Kidney epithelial cell (primary cell): ENCODE results near the gene PIEZO2. TPM values are rescaled to one million over a fixed set of nuclear protein-coding genes. Genes with fewer than 3 reads are reported as not detected.

Experiments used
- DNase-seq: peaks from one replicate; pipeline ENCODE4 v3.0.0-alpha.2; 2010; ENCODE audit warnings: low read depth
- H3K27me3 ChIP-seq: 2 replicates; pipeline ENCODE4 v1.6.0; 2011; ENCODE audit warnings: low read length; ENCODE audit not compliant: control insufficient read depth, insufficient read depth
- H3K36me3 ChIP-seq: 2 replicates; pipeline ENCODE4 v1.5.1; 2011; ENCODE audit warnings: low read length; ENCODE audit not compliant: control insufficient read depth, insufficient read depth
- H3K4me3 ChIP-seq: 2 replicates; pipeline ENCODE4 v1.5.1; 2011; ENCODE audit warnings: low read depth, mild to moderate bottlenecking, control low read depth, low read length
- CTCF ChIP-seq: IDR thresholded peaks from 2 replicates; pipeline ENCODE4 v1.5.1; 2011; ENCODE audit warnings: mild to moderate bottlenecking, moderate library complexity, low read length, control low read depth, inconsistent platforms; ENCODE audit not compliant: insufficient read depth, poor library complexity, severe bottlenecking
- total RNA-seq: library from RNA; depleted of rRNA; stranded (reverse); fragments of >200 nt; gene quantifications from 2 replicates; pipeline ENCODE4 v1.2.3, GENCODE V29; 2015

The PIEZO2 gene
- total RNA-seq, 1 donor from 2014 or later, result 1.8 TPM

DNA sequence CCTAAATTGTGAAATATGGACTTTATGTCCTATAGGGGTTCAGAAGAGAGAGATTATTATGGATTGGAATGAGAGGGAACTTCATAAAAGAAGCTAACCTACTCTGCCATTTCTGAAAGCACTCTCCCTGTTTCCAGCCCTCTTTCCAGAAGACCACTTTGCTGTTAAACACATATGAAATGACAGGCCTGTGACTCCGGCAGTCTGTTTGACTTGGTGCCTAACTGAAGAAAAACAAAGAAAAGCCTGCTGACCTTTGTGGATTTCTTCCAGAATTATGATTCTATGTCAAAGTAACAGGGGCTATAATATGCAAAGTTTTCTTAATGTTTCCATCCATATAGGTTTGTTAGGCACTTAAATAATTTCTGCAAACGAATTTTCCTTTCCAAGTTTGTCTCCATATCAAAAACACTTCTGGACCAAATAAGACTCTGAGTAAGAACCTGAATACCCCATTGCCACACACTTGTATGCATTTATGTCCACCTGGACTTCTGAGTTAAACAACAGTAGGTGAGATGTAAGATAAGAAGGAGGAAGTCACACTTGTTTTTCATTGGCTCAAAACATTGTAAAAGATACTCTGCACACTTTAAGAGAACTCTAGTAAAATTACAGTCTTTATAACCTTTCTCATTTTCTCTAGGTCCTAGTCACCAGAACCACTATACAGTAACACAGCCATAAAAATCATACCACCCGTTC lies 111.7 kb downstream of the PIEZO2 start:
- Histone ChIP-seq H3K27me3 (no peaks in the 10 kb centered on the region), H3K36me3 (no peaks in the 10 kb centered on the region), H3K4me3 (no peak overlapping the region)
- DNase-seq, result no peak
- no peak for TF ChIP-seq CTCF

GRCh38 chr18:11035814-11036495 lies 113.4 kb downstream of the PIEZO2 start:
- no peak for DNase-seq
- no peak overlapping the region for H3K4me3 ChIP-seq
- no peaks in the 10 kb centered on the region for H3K27me3 ChIP-seq
- no peak for TF ChIP-seq CTCF
- H3K36me3 ChIP-seq, result no peaks in the 10 kb centered on the region

DNA sequence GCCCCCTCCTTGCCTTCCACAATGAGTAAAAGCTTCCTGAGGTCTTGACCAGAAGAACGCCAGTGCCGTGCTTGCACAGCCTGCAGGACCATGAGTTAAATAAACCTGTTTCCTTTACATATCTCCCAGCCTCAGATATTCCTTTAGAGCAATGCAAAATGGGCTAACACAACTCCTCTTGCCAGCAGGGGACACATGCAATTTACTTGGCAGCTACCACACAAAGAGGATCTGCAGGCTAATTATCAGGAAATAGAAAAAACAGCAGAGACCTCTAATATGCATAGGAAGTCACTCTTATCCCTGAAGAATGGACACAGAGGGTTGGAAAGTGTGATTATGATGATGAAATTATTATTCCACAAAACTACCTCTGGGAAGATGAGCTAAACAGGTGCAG lies 114.0 kb downstream of the PIEZO2 start:
- no peaks in the 10 kb centered on the region for H3K36me3 ChIP-seq
- H3K4me3 ChIP-seq, result no peak overlapping the region
- no peak for DNase-seq
- no peak for TF ChIP-seq CTCF
- H3K27me3 ChIP-seq, result no peaks in the 10 kb centered on the region

GRCh38 chr18:11034884-11035283 lies 114.5 kb downstream of the PIEZO2 start:
- Histone ChIP-seq H3K36me3 (no peaks in the 10 kb centered on the region), H3K27me3 (no peaks in the 10 kb centered on the region), H3K4me3 (no peak overlapping the region)
- DNase-seq, result no peak
- TF ChIP-seq CTCF, result no peak

DNA sequence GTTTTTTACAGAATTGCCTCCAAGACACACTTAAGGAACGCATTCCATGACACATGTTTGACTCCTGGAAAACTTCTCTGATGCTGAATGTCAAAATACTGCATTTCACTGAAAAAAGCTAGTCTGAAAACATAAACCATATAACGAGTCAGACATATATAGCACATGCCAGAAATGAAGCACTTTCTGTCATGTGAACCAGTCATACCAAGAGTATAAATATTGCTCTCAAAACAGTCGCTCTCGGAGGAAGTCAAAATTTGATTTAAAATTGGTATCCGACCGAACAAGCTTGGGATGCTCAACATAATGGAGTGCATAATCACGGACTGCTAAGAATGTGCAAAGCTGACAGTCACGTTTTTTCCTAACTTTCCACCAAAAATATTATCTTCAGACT lies 115.9 kb downstream of the PIEZO2 start:
- H3K27me3 ChIP-seq, result no peaks in the 10 kb centered on the region
- no peak for TF ChIP-seq CTCF

More for the DNA sequence above, 115.9 kb downstream of the PIEZO2 start:
- Histone ChIP-seq H3K4me3 (no peak overlapping the region), H3K36me3 (no peaks in the 10 kb centered on the region)
- DNase-seq, result no peak
